IMR-90 (cell line): ENCODE data around the gene DNAJC25. TPM values are rescaled to one million over a fixed set of nuclear protein-coding genes. Genes with fewer than 3 reads are reported as not detected.

Experiments
- ATAC-seq: fragments of 200-7000 bp; cut with Tn5 transposase; 2 replicates; pipeline ENCODE4 v1.9.1; 2020; ENCODE audit warnings: low read depth, mild to moderate bottlenecking, moderate library complexity
- BruUV-seq: library from RNA; stranded (reverse); fragments of 400-500 nt; replicated peaks from 2 replicates; lab custom pipeline; 2021; lab: Mats Ljungman, UMichigan
- CTCF ChIA-PET: fragments of 300-600 bp; formaldehyde crosslinking; extraction: SDS; loops from one replicate; lab custom pipeline; 2021; ENCODE audit warnings: antibody characterized with exemption; lab: Yijun Ruan, JAX
- POLR2A ChIA-PET: fragments of 300-600 bp; sonication (Branson Sonifier 250); formaldehyde crosslinking; loops from one replicate; lab custom pipeline; 2022; ENCODE audit warnings: antibody characterized with exemption; ENCODE audit not compliant: unreplicated experiment; lab: Charles Lee
- DNase-seq: peaks from one replicate; pipeline ENCODE4 v3.0.0; 2013
- H2AFZ ChIP-seq: replicated peaks from 2 replicates; pipeline ENCODE3; 2013; ENCODE audit warnings: low read length, mild to moderate bottlenecking; ENCODE audit not compliant: poor library complexity
- H2AK5ac ChIP-seq: 2 replicates; pipeline ENCODE4 v1.6.1; 2013; ENCODE audit warnings: low read depth, low read length, inconsistent platforms
- H2AK9ac ChIP-seq: replicated peaks from 2 replicates; pipeline ENCODE3; 2013; ENCODE audit warnings: mild to moderate bottlenecking, low read depth, low read length, moderate library complexity; ENCODE audit not compliant: poor library complexity
- H2BK120ac ChIP-seq: 2 replicates; pipeline ENCODE4 v1.6.1; 2013; ENCODE audit warnings: low read depth, low read length, inconsistent platforms
- H2BK15ac ChIP-seq: 3 replicates; pipeline ENCODE4 v1.6.1; 2013; ENCODE audit warnings: low read depth, low read length, inconsistent platforms
- H2BK20ac ChIP-seq: 2 replicates; pipeline ENCODE4 v1.6.1; 2013; ENCODE audit warnings: low read depth, mild to moderate bottlenecking, inconsistent platforms, low read length, moderate library complexity
- H2BK5ac ChIP-seq: 2 replicates; pipeline ENCODE4 v1.6.1; 2013; ENCODE audit warnings: mild to moderate bottlenecking, low read depth, low read length, inconsistent platforms; ENCODE audit not compliant: poor library complexity, severe bottlenecking
- H3K14ac ChIP-seq: replicated peaks from 2 replicates; pipeline ENCODE4 v1.6.1; 2013; ENCODE audit warnings: low read depth, low read length, inconsistent platforms
- H3K18ac ChIP-seq: 2 replicates; pipeline ENCODE4 v1.6.1; 2013; ENCODE audit warnings: low read depth, low read length, control low read depth
- H3K23ac ChIP-seq: 2 replicates; pipeline ENCODE4 v1.6.1; 2013; ENCODE audit warnings: low read depth, low read length, inconsistent platforms
- H3K27ac ChIP-seq: 2 replicates; pipeline ENCODE4 v1.5.1; 2013; ENCODE audit warnings: mild to moderate bottlenecking, control low read depth, low read length; ENCODE audit not compliant: insufficient read depth
- H3K27me3 ChIP-seq: 2 replicates; pipeline ENCODE4 v1.6.1; 2013; ENCODE audit warnings: low read length; ENCODE audit not compliant: control insufficient read depth, insufficient read depth
- H3K36me3 ChIP-seq: 2 replicates; pipeline ENCODE4 v1.6.1; 2013; ENCODE audit warnings: low read length, mixed read lengths; ENCODE audit not compliant: control insufficient read depth, insufficient read depth
- H3K4ac ChIP-seq: 2 replicates; pipeline ENCODE4 v1.6.1; 2013; ENCODE audit warnings: low read depth, low read length, inconsistent platforms
- H3K4me1 ChIP-seq: 2 replicates; pipeline ENCODE4 v1.6.1; 2013; ENCODE audit warnings: low read length, mixed read lengths; ENCODE audit not compliant: control insufficient read depth, insufficient read depth
- H3K4me2 ChIP-seq: 2 replicates; pipeline ENCODE4 v1.6.1; 2013; ENCODE audit warnings: low read depth, mild to moderate bottlenecking, control low read depth, low read length, moderate library complexity
- H3K4me3 ChIP-seq: 2 replicates; pipeline ENCODE4 v1.5.1; 2013; ENCODE audit warnings: low read depth, mild to moderate bottlenecking, control low read depth, low read length, moderate library complexity; ENCODE audit not compliant: insufficient read depth
- H3K56ac ChIP-seq: 2 replicates; pipeline ENCODE4 v1.6.1; 2013; ENCODE audit warnings: low read length, inconsistent platforms; ENCODE audit not compliant: insufficient read depth; ENCODE audit errors: extremely low read depth
- H3K79me1 ChIP-seq, 2 experiments: 2 replicates each; pipeline ENCODE4 v1.6.1; 2013; ENCODE audit warnings: low read length in 2 of 2, inconsistent platforms in 1 of 2, low read depth in 1 of 2
- H3K9ac ChIP-seq: 2 replicates; pipeline ENCODE4 v1.6.1; 2013; ENCODE audit warnings: low read depth, low read length, control low read depth
- H3K9me1 ChIP-seq: 2 replicates; pipeline ENCODE4 v1.6.1; 2013; ENCODE audit warnings: low read length, inconsistent platforms; ENCODE audit not compliant: insufficient read depth
- H3K9me3 ChIP-seq: 2 replicates; pipeline ENCODE4 v1.6.1; 2013; ENCODE audit warnings: low read length; ENCODE audit not compliant: control insufficient read depth, insufficient read depth
- H4K20me1 ChIP-seq: 2 replicates; pipeline ENCODE4 v1.6.1; 2013; ENCODE audit warnings: low read length, inconsistent platforms; ENCODE audit not compliant: insufficient read depth
- H4K5ac ChIP-seq: 2 replicates; pipeline ENCODE4 v1.6.1; 2013; ENCODE audit warnings: mild to moderate bottlenecking, low read depth, low read length, control low read depth
- H4K8ac ChIP-seq, 2 experiments: 2 replicates each; pipeline ENCODE4 v1.6.1; 2013; ENCODE audit warnings: low read depth in 2 of 2, low read length in 2 of 2, control low read depth in 1 of 2, inconsistent platforms in 1 of 2
- H4K91ac ChIP-seq: 2 replicates; pipeline ENCODE4 v1.6.1; 2013; ENCODE audit warnings: low read depth, low read length, inconsistent platforms; ENCODE audit not compliant: insufficient read depth
- BHLHE40 ChIP-seq: fragments of 150-350 bp; IDR thresholded peaks from 2 replicates; pipeline ENCODE4 v1.6.1; 2016; ENCODE audit warnings: mild to moderate bottlenecking, low read depth, low read length
- CEBPB ChIP-seq: IDR thresholded peaks from 2 replicates; pipeline ENCODE4 v1.6.1; 2012; ENCODE audit warnings: low read depth, low read length, improper control_type of control experiment
- CHD1 ChIP-seq: IDR thresholded peaks from 2 replicates; pipeline ENCODE4 v1.6.1; 2012; ENCODE audit warnings: low read depth, low read length, improper control_type of control experiment
- FOS ChIP-seq: fragments of 150-350 bp; IDR thresholded peaks from 2 replicates; pipeline ENCODE4 v1.6.1; 2016; ENCODE audit warnings: low read depth, low read length
- MAFK ChIP-seq: IDR thresholded peaks from 2 replicates; pipeline ENCODE4 v1.6.1; 2012; ENCODE audit warnings: low read depth, low read length, improper control_type of control experiment
- MAZ ChIP-seq: IDR thresholded peaks from 2 replicates; pipeline ENCODE4 v1.6.1; 2012; ENCODE audit warnings: low read depth, mild to moderate bottlenecking, low read length, improper control_type of control experiment, moderate library complexity, borderline replicate concordance
- MXI1 ChIP-seq: IDR thresholded peaks from 2 replicates; pipeline ENCODE4 v1.6.1; 2012; ENCODE audit warnings: low read depth, mild to moderate bottlenecking, low read length, moderate library complexity, borderline replicate concordance
- NFE2L2 ChIP-seq: fragments of 150-350 bp; IDR thresholded peaks from 2 replicates; pipeline ENCODE4 v1.6.1; 2016; ENCODE audit warnings: low read depth, mild to moderate bottlenecking, low read length
- POLR2A ChIP-seq: IDR thresholded peaks from 2 replicates; pipeline ENCODE4 v1.6.1; 2012; ENCODE audit warnings: mild to moderate bottlenecking, low read depth, low read length
- RAD21 ChIP-seq: IDR thresholded peaks from 2 replicates; pipeline ENCODE4 v1.6.1; 2012; ENCODE audit warnings: low read length, improper control_type of control experiment
- RCOR1 ChIP-seq: IDR thresholded peaks from 2 replicates; pipeline ENCODE4 v1.6.1; 2012; ENCODE audit warnings: mild to moderate bottlenecking, low read length, improper control_type of control experiment; ENCODE audit not compliant: insufficient replicate concordance
- RFX5 ChIP-seq: IDR thresholded peaks from 2 replicates; pipeline ENCODE4 v1.8.0; 2012; ENCODE audit warnings: low read depth, mild to moderate bottlenecking, low read length, moderate library complexity
- SMC3 ChIP-seq: fragments of 150-350 bp; IDR thresholded peaks from 2 replicates; pipeline ENCODE4 v1.6.1; 2016; ENCODE audit warnings: low read depth, mild to moderate bottlenecking, antibody characterized with exemption, low read length, moderate library complexity
- WGBS, 2 experiments: methylation state at CpG; one replicate each; pipeline versions ENCODE4 v1.1.5 to v1.1.7; 2013; ENCODE audit warnings: missing lambda C conversion rate in 2 of 2; ENCODE audit not compliant: insufficient read length in 1 of 2; ENCODE audit errors: extremely low coverage in 2 of 2; 5-methylcytosine and 5-hydroxymethylcytosine counted together
- dilution Hi-C: fragments of 300-500 bp; cut with HindIII; formaldehyde crosslinking; loops from one replicate; pipeline ENCODE4 v1.14.3; 2018; ENCODE audit warnings: low sequenced_read_pairs; ENCODE audit not compliant: unreplicated experiment
- in situ Hi-C: fragments of 300-500 bp; cut with MboI; formaldehyde crosslinking; loops from 3 replicates; pipeline ENCODE4 v1.14.3; 2019; ENCODE audit warnings: low sequenced_read_pairs, inconsistent platforms, mixed read lengths
- intact Hi-C: fragments of 100-400 bp; cut with micrococcal nuclease; formaldehyde crosslinking; loops from 2 replicates; pipeline ENCODE4 v1.10.0; 2022
- polyA plus RNA-seq, 3 experiments: library from polyadenylated mRNA; depleted of rRNA; stranded (reverse); fragments of >200 nt; gene quantifications; 2 replicates each; pipeline ENCODE4 v1.2.3, GENCODE V29; 2012; ENCODE audit warnings: low replicate concordance in 1 of 3
- total RNA-seq: library from RNA; depleted of rRNA; stranded (reverse); fragments of >200 nt; gene quantifications from 2 replicates; pipeline ENCODE4 v1.2.3, GENCODE V29; 2012
- TF ChIP-seq, protein P1 (sequence below): conservative IDR thresholded peaks from 2 replicates; pipeline ENCODE4 v1.5.1; 2012; ENCODE audit warnings: mild to moderate bottlenecking, low read depth, low read length, improper control_type of control experiment
- TF ChIP-seq, protein P2 (sequence below): fragments of 150-350 bp; IDR thresholded peaks from 2 replicates; pipeline ENCODE4 v1.6.1; 2017; ENCODE audit warnings: mild to moderate bottlenecking, antibody characterized with exemption, low read length, low read depth
- TF ChIP-seq, protein P3 (sequence below): fragments of 150-350 bp; IDR thresholded peaks from 2 replicates; pipeline ENCODE4 v1.6.1; 2016; ENCODE audit warnings: low read depth, mild to moderate bottlenecking, low read length, moderate library complexity, borderline replicate concordance

DNAJC25 gene
- total and polyA plus RNA-seq, 2 of the 4 experiments (the other 2 are of a cell fraction): 3.2 to 6.6 TPM

DNA sequence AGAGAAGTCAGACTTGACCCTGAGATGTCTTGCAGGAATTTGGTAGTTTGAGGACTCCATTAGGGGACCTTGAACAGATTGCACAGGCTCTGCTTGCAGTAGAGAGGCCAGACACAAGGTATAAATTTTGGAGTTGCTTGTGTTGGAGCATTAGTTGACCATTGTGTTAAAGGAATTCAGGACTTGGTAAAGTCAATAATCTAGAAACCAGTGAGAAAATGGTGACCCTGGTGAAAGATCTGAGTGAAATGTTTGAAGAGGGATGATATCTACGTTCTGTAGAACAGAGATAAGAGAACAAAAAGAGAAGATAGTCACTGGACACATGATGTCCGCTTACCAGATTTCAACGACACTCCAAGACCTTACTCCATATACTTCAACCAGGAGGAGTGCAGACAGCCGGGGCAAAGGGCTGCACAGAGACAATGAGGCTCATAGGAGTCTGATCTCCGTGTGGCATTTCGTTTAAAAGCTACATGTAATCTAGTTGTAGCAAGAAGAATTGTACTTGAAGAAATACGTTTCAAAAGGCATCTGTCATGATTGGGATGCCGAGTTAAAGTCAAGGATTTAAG is 13.2 kb downstream of the DNAJC25 start:
- no peak overlapping the region for H3K14ac ChIP-seq
- no peak overlapping the region for H3K4ac ChIP-seq
- no TSS peak for BruUV-seq
- H4K5ac ChIP-seq: no peak overlapping the region
- H3K27ac ChIP-seq: no peak overlapping the region
- TF ChIP-seq, protein P1, sequence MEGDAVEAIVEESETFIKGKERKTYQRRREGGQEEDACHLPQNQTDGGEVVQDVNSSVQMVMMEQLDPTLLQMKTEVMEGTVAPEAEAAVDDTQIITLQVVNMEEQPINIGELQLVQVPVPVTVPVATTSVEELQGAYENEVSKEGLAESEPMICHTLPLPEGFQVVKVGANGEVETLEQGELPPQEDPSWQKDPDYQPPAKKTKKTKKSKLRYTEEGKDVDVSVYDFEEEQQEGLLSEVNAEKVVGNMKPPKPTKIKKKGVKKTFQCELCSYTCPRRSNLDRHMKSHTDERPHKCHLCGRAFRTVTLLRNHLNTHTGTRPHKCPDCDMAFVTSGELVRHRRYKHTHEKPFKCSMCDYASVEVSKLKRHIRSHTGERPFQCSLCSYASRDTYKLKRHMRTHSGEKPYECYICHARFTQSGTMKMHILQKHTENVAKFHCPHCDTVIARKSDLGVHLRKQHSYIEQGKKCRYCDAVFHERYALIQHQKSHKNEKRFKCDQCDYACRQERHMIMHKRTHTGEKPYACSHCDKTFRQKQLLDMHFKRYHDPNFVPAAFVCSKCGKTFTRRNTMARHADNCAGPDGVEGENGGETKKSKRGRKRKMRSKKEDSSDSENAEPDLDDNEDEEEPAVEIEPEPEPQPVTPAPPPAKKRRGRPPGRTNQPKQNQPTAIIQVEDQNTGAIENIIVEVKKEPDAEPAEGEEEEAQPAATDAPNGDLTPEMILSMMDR: no peak
- TF ChIP-seq MAZ (no peak), NFE2L2 (no peak), BHLHE40 (no peak), SMC3 (no peak), RFX5 (no peak), RAD21 (no peak), RCOR1 (no peak), CEBPB (no peak), CHD1 (no peak), MAFK (no peak), FOS (no peak), POLR2A (no peak), MXI1 (no peak)
- TF ChIP-seq, protein P2, sequence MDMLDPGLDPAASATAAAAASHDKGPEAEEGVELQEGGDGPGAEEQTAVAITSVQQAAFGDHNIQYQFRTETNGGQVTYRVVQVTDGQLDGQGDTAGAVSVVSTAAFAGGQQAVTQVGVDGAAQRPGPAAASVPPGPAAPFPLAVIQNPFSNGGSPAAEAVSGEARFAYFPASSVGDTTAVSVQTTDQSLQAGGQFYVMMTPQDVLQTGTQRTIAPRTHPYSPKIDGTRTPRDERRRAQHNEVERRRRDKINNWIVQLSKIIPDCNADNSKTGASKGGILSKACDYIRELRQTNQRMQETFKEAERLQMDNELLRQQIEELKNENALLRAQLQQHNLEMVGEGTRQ: no peak
- TF ChIP-seq, protein P3, sequence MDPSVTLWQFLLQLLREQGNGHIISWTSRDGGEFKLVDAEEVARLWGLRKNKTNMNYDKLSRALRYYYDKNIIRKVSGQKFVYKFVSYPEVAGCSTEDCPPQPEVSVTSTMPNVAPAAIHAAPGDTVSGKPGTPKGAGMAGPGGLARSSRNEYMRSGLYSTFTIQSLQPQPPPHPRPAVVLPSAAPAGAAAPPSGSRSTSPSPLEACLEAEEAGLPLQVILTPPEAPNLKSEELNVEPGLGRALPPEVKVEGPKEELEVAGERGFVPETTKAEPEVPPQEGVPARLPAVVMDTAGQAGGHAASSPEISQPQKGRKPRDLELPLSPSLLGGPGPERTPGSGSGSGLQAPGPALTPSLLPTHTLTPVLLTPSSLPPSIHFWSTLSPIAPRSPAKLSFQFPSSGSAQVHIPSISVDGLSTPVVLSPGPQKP: no peak
- dilution Hi-C loops (no loop called here), in situ Hi-C loops (no loop called here), intact Hi-C loops (no loop called here)
- H4K91ac ChIP-seq: no peak overlapping the region
- H3K27me3 ChIP-seq: no peaks in the 10 kb centered on the region
- ChIA-PET POLR2A (no interaction called here), CTCF (interaction anchor here (0.6 kb wide), 2 partner anchors 736 to 1104 kb away, joined by 4 read pairs; no protein-coding TSS in a partner anchor)
- H2BK120ac ChIP-seq: no peak overlapping the region
- no peak overlapping the region for H2BK20ac ChIP-seq
- H3K9ac ChIP-seq: no peak overlapping the region
- H3K4me3 ChIP-seq: no peak overlapping the region
- H3K79me1 ChIP-seq: peaks cover 24 to 47% of the 10 kb centered on the region in 2 experiments
- no peaks in the 10 kb centered on the region for H3K4me1 ChIP-seq
- no peak overlapping the region for H3K4me2 ChIP-seq
- no peak overlapping the region for H4K8ac ChIP-seq
- H3K23ac ChIP-seq: no peak overlapping the region; the same call in 1 of the 2 replicates
- 100% methylated on average over 1 of the region's 8 CpGs; no CpG with 5 or more reads in 1 of the 2 experiments for WGBS, 2 experiments
- no peak overlapping the region for H2AK5ac ChIP-seq
- H2BK15ac ChIP-seq: no peak overlapping the region
- H2AK9ac ChIP-seq: no peak overlapping the region
- no peak overlapping the region for H2BK5ac ChIP-seq
- no peak overlapping the region for H3K18ac ChIP-seq
- ATAC-seq (no peak), DNase-seq (no peak)
- H3K9me1 ChIP-seq: peaks cover 3% of the 10 kb centered on the region; the same call in 1 of the 2 replicates
- peaks cover 16% of the 10 kb centered on the region for H3K36me3 ChIP-seq
- peaks cover 6% of the 10 kb centered on the region; the same call in 1 of the 2 replicates for H4K20me1 ChIP-seq
- no peaks in the 10 kb centered on the region for H3K9me3 ChIP-seq
- H2AFZ ChIP-seq: no peak overlapping the region
- H3K56ac ChIP-seq: no peak overlapping the region
